H1 (cell line): ENCODE results near the gene GFRA4. TPM values are rescaled to one million over a fixed set of nuclear protein-coding genes. Genes with fewer than 3 reads are reported as not detected.

Experiments
- CTCF ChIA-PET: fragments of 300-600 bp; sonication (Branson Sonifier 250); formaldehyde crosslinking; loops from one replicate; lab custom pipeline; 2021; ENCODE audit not compliant: partially characterized antibody; lab: Charles Lee
- POLR2A ChIA-PET: fragments of 300-600 bp; sonication (Branson Sonifier 250); formaldehyde crosslinking; loops from one replicate; lab custom pipeline; 2021; ENCODE audit warnings: inconsistent platforms; ENCODE audit not compliant: partially characterized antibody; lab: Charles Lee
- DNase-seq, 2 experiments: peaks; one replicate each; pipeline versions ENCODE4 v3.0.0 to v3.0.0-alpha.2; 2010 to 2022; ENCODE audit warnings: low spot score in 2 of 2, low read depth in 1 of 2, mixed read lengths in 1 of 2
- FAIRE-seq: peaks from 2 replicates; lab custom pipeline; 2011; peaks lifted over from hg19 to GRCh38; lab: Jason Lieb, UNC
- H2AFZ ChIP-seq: 2 replicates; pipeline ENCODE4 v1.8.1; 2012; ENCODE audit warnings: low read length, inconsistent platforms
- H2AK5ac ChIP-seq: 2 replicates; pipeline ENCODE4 v1.6.1; 2013; ENCODE audit warnings: low read depth, low read length
- H2BK120ac ChIP-seq: replicated peaks from 2 replicates; pipeline ENCODE3; 2013; ENCODE audit warnings: low read depth, low read length, inconsistent platforms
- H2BK12ac ChIP-seq: 2 replicates; pipeline ENCODE4 v1.6.1; 2013; ENCODE audit warnings: low read depth, low read length
- H2BK15ac ChIP-seq: 2 replicates; pipeline ENCODE4 v1.6.1; 2013; ENCODE audit warnings: low read length
- H2BK20ac ChIP-seq: 2 replicates; pipeline ENCODE4 v1.6.1; 2013; ENCODE audit warnings: low read length
- H2BK5ac ChIP-seq: 2 replicates; pipeline ENCODE4 v1.6.1; 2013; ENCODE audit warnings: low read depth, low read length
- H3K14ac ChIP-seq: 2 replicates; pipeline ENCODE4 v1.6.1; 2013; ENCODE audit warnings: inconsistent platforms; ENCODE audit not compliant: insufficient read length
- H3K18ac ChIP-seq: 2 replicates; pipeline ENCODE4 v1.6.1; 2013; ENCODE audit warnings: low read length; ENCODE audit errors: extremely low read depth
- H3K23ac ChIP-seq: 2 replicates; pipeline ENCODE4 v1.6.1; 2013; ENCODE audit warnings: inconsistent platforms; ENCODE audit not compliant: insufficient read length
- H3K23me2 ChIP-seq: 2 replicates; pipeline ENCODE4 v1.6.1; 2013; ENCODE audit warnings: low read depth, low read length
- H3K27ac ChIP-seq: 2 replicates; pipeline ENCODE4 v1.6.1; 2011; ENCODE audit warnings: low read depth, low read length, inconsistent platforms
- H3K27me3 ChIP-seq, 4 experiments: replicated peaks in 1 of 4; 1 replicate in 1 of 4; 2 replicates in 3 of 4; pipeline versions ENCODE4 v1.6.1 to v1.8.1; 2011 to 2013; ENCODE audit warnings: low read length in 3 of 4, mild to moderate bottlenecking in 3 of 4, inconsistent platforms in 2 of 4, mixed read lengths in 2 of 4, moderate library complexity in 1 of 4; ENCODE audit not compliant: control insufficient read depth in 3 of 4, insufficient read depth in 3 of 4; ENCODE audit errors: extremely low read depth in 1 of 4
- H3K36me3 ChIP-seq, 4 experiments: 2 replicates each; pipeline versions ENCODE4 v1.6.1 to v1.8.1; 2011 to 2013; ENCODE audit warnings: mild to moderate bottlenecking in 4 of 4, low read length in 3 of 4, moderate library complexity in 2 of 4, control low read depth in 1 of 4, inconsistent platforms in 1 of 4; ENCODE audit not compliant: insufficient read depth in 4 of 4, control insufficient read depth in 2 of 4
- H3K4ac ChIP-seq: replicated peaks from 2 replicates; pipeline ENCODE3; 2013; ENCODE audit warnings: low read length, low read depth, mixed read lengths, inconsistent platforms; ENCODE audit not compliant: insufficient read length
- H3K4me1 ChIP-seq, 4 experiments: replicated peaks in 1 of 4; 1 replicate in 1 of 4; 2 replicates in 3 of 4; pipeline versions ENCODE4 v1.6.1 to v1.8.1; 2011 to 2013; ENCODE audit warnings: low read length in 3 of 4, inconsistent platforms in 2 of 4, mixed read lengths in 1 of 4; ENCODE audit not compliant: insufficient read depth in 4 of 4, control insufficient read depth in 3 of 4
- H3K4me2 ChIP-seq, 2 experiments: 2 replicates each; pipeline versions ENCODE4 v1.6.1 to v1.8.1; 2011 to 2013; ENCODE audit warnings: low read depth in 2 of 2, low read length in 2 of 2, control low read depth in 1 of 2, inconsistent platforms in 1 of 2, mild to moderate bottlenecking in 1 of 2; ENCODE audit not compliant: insufficient read depth in 1 of 2
- H3K4me3 ChIP-seq, 4 experiments: fragments of 200-600, 300-600 bp in 1 of 4; sonication (generic), shearing (Covaris generic), sonication (Bioruptor Twin) in 1 of 4; 2 replicates each; pipeline versions ENCODE4 v1.5.1 to v1.8.1; 2011 to 2016; ENCODE audit warnings: low read length in 4 of 4, low read depth in 3 of 4, control low read depth in 2 of 4, inconsistent platforms in 2 of 4, mild to moderate bottlenecking in 2 of 4, mixed read lengths in 1 of 4, moderate library complexity in 1 of 4; ENCODE audit not compliant: insufficient read depth in 2 of 4; ENCODE audit errors: extremely low read depth in 1 of 4
- H3K56ac ChIP-seq: replicated peaks from 2 replicates; pipeline ENCODE3; 2013; ENCODE audit warnings: low read depth, mild to moderate bottlenecking, mixed read lengths, low read length, inconsistent platforms; ENCODE audit not compliant: insufficient read length
- H3K79me1 ChIP-seq: 2 replicates; pipeline ENCODE4 v1.6.1; 2013; ENCODE audit warnings: low read depth, low read length, control low read depth
- H3K79me2 ChIP-seq, 2 experiments: 2 replicates each; pipeline versions ENCODE4 v1.6.1 to v1.8.1; 2012 to 2013; ENCODE audit warnings: low read length in 2 of 2, mild to moderate bottlenecking in 2 of 2, inconsistent platforms in 1 of 2; ENCODE audit not compliant: insufficient read depth in 2 of 2, control insufficient read depth in 1 of 2
- H3K9ac ChIP-seq, 4 experiments: replicated peaks in 1 of 4; 1 replicate in 1 of 4; 2 replicates in 3 of 4; pipeline versions ENCODE4 v1.6.1 to v1.8.1; 2011 to 2013; ENCODE audit warnings: low read depth in 3 of 4, low read length in 3 of 4, control low read depth in 2 of 4, mild to moderate bottlenecking in 2 of 4, moderate library complexity in 2 of 4, inconsistent platforms in 1 of 4; ENCODE audit errors: extremely low read depth in 1 of 4
- H3K9me3 ChIP-seq, 2 experiments: 2 replicates each; pipeline versions ENCODE4 v1.6.1 to v1.8.1; 2012 to 2013; ENCODE audit warnings: mild to moderate bottlenecking in 2 of 2, moderate library complexity in 2 of 2, control low read depth in 1 of 2, inconsistent platforms in 1 of 2, low read depth in 1 of 2, low read length in 1 of 2, mixed read lengths in 1 of 2; ENCODE audit not compliant: insufficient read depth in 2 of 2
- H4K20me1 ChIP-seq, 2 experiments: replicated peaks in 1 of 2; 2 replicates each; pipeline versions ENCODE3 to v1.8.1; 2011 to 2013; ENCODE audit warnings: inconsistent platforms in 2 of 2, low read length in 2 of 2, mild to moderate bottlenecking in 1 of 2; ENCODE audit not compliant: insufficient read depth in 2 of 2, control insufficient read depth in 1 of 2
- H4K5ac ChIP-seq: 2 replicates; pipeline ENCODE4 v1.6.1; 2013; ENCODE audit warnings: low read length, low read depth, mixed read lengths, inconsistent platforms; ENCODE audit not compliant: insufficient read length
- H4K8ac ChIP-seq: 2 replicates; pipeline ENCODE4 v1.8.0; 2013; ENCODE audit warnings: mild to moderate bottlenecking, moderate library complexity, low read length, inconsistent platforms; ENCODE audit not compliant: insufficient read depth; ENCODE audit errors: extremely low read depth
- H4K91ac ChIP-seq: replicated peaks from 2 replicates; pipeline ENCODE3; 2013; ENCODE audit warnings: low read length, mixed read lengths, inconsistent platforms; ENCODE audit not compliant: insufficient read length
- CBX8 ChIP-seq: fragments of 300-800, 300-1000 bp; sonication (generic); IDR thresholded peaks from 2 replicates; pipeline ENCODE4 v1.7.1; 2016; ENCODE audit warnings: low read depth, low read length, borderline replicate concordance
- CHD2 ChIP-seq: IDR thresholded peaks from 2 replicates; pipeline ENCODE4 v1.6.1; 2012; ENCODE audit warnings: low read length, improper control_type of control experiment
- CTBP2 ChIP-seq: IDR thresholded peaks from 2 replicates; pipeline ENCODE4 v1.7.0; 2011; ENCODE audit warnings: borderline replicate concordance, mild to moderate bottlenecking, moderate library complexity, mixed read lengths, low read length; ENCODE audit not compliant: insufficient read depth, insufficient read length
- E2F6 ChIP-seq: IDR thresholded peaks from 2 replicates; pipeline ENCODE4 v1.6.1; 2012; ENCODE audit warnings: inconsistent platforms
- EGR1 ChIP-seq: IDR thresholded peaks from 2 replicates; pipeline ENCODE4 v1.6.1; 2011; ENCODE audit warnings: low read depth, low read length, borderline replicate concordance
- HDAC6 ChIP-seq: IDR thresholded peaks from one replicate; pipeline ENCODE4 v1.7.1; 2012; ENCODE audit warnings: low read depth, mild to moderate bottlenecking, inconsistent platforms, low read length, moderate library complexity
- JUND ChIP-seq: IDR thresholded peaks from 2 replicates; pipeline ENCODE4 v1.6.1; 2011; ENCODE audit warnings: mild to moderate bottlenecking, improper control_type of control experiment, low read length
- KDM1A ChIP-seq: fragments of 200-600, 300-600 bp; sonication (generic); IDR thresholded peaks from 2 replicates; pipeline ENCODE4 v1.7.1; 2016; ENCODE audit warnings: mild to moderate bottlenecking, low read length, borderline replicate concordance
- RAD21 ChIP-seq, 2 experiments: IDR thresholded peaks in 1 of 2; conservative IDR thresholded peaks in 1 of 2; 2 replicates each; pipeline ENCODE4 v1.6.1; 2011; ENCODE audit warnings: low read depth in 2 of 2, low read length in 2 of 2, improper control_type of control experiment in 1 of 2, inconsistent platforms in 1 of 2, mild to moderate bottlenecking in 1 of 2, moderate library complexity in 1 of 2
- RXRA ChIP-seq: IDR thresholded peaks from 2 replicates; pipeline ENCODE4 v1.6.1; 2011; ENCODE audit warnings: low read depth, mild to moderate bottlenecking, low read length, moderate library complexity; ENCODE audit not compliant: insufficient read depth
- SP2 ChIP-seq: IDR thresholded peaks from 2 replicates; pipeline ENCODE4 v1.6.1; 2012; ENCODE audit warnings: mild to moderate bottlenecking, low read length, inconsistent platforms
- TEAD4 ChIP-seq: IDR thresholded peaks from 2 replicates; pipeline ENCODE4 v1.6.1; 2012; ENCODE audit warnings: low read depth, low read length, inconsistent platforms, mixed read lengths
- WGBS, 2 experiments: shearing (Covaris generic) in 1 of 2; methylation state at CpG; one replicate each; pipeline versions ENCODE4 v1.1.6 to v1.1.7; 2013 to 2015; ENCODE audit warnings: low lambda C conversion rate in 2 of 2, mixed read lengths in 2 of 2, inconsistent platforms in 1 of 2, low coverage in 1 of 2, missing lambda C conversion rate in 1 of 2; ENCODE audit not compliant: insufficient replicate concordance in 2 of 2, insufficient coverage in 1 of 2, insufficient read length in 1 of 2; ENCODE audit errors: extremely low coverage in 1 of 2, missing lambda C conversion rate in 1 of 2; 5-methylcytosine and 5-hydroxymethylcytosine counted together
- polyA plus RNA-seq, 7 experiments: library from polyadenylated mRNA; depleted of rRNA in 3 of 7; stranded (reverse) in 5 of 7; unstranded in 2 of 7; fragments of >200 nt in 5 of 7; fragments of 200-250 nt in 2 of 7; gene quantifications; 1 replicate in 5 of 7; 2 replicates in 1 of 7; 4 replicates in 1 of 7; pipeline versions ENCODE4 v1.2.1 to v1.2.3, GENCODE V29; 2011 to 2013; ENCODE audit warnings: missing spikeins in 2 of 7, mixed read lengths in 2 of 7
- total RNA-seq: library from RNA; stranded (reverse); fragmentation: NEBNext Ultra II Directional; extraction: Animal tissue kit (Norgen Biotek cat#: 25700); gene quantifications from 2 replicates; pipeline ENCODE4 v1.2.1, GENCODE V29; 2021
- TF ChIP-seq, protein P1 (sequence below): IDR thresholded peaks from 2 replicates; pipeline ENCODE4 v1.6.1; 2011; ENCODE audit warnings: low read length, improper control_type of control experiment

GFRA4 gene
- total and polyA plus RNA-seq, 2 of the 8 experiments (the other 6 are each of a cell fraction or from before 2014, with no cell fraction given) = 0.05 TPM; not detected in 1

GRCh38 chr20:3640259-3640658 lies 22.9 kb downstream of the GFRA4 start:
- H4K20me1 ChIP-seq = no peaks in the 10 kb centered on the region
- no peak overlapping the region for H2BK5ac ChIP-seq
- H2BK120ac ChIP-seq = no peak overlapping the region
- no peaks in the 10 kb centered on the region for H3K23me2 ChIP-seq
- no peak overlapping the region for H2AK5ac ChIP-seq
- ChIA-PET POLR2A (no interaction called here), CTCF (interaction anchor here (0.7 to 2.0 kb wide), 2 partner anchors 76 to 422 kb away, joined by 3 to 6 read pairs; no protein-coding TSS in a partner anchor)
- no peaks in the 10 kb centered on the region; a peak in 1 of 7 replicates for H3K27me3 ChIP-seq
- WGBS, 2 experiments = 72% methylated on average over 3 of the region's 3 CpGs; no CpG with 5 or more reads in 1 of the 2 experiments
- H4K5ac ChIP-seq = no peak overlapping the region
- no peak overlapping the region for H3K56ac ChIP-seq
- H2BK15ac ChIP-seq = no peak overlapping the region
- H2AFZ ChIP-seq = no peak overlapping the region
- H3K4ac ChIP-seq = no peak overlapping the region
- no peak overlapping the region for H4K8ac ChIP-seq
- no peak overlapping the region for H3K14ac ChIP-seq
- no peak overlapping the region for H3K18ac ChIP-seq
- no peak for DNase-seq
- H3K79me2 ChIP-seq = no peaks in the 10 kb centered on the region
- no peak overlapping the region for H3K23ac ChIP-seq
- H4K91ac ChIP-seq = no peak overlapping the region
- no peak overlapping the region for H2BK20ac ChIP-seq
- no peak overlapping the region for H2BK12ac ChIP-seq
- H3K4me1 ChIP-seq = no peaks in the 10 kb centered on the region
- FAIRE-seq = no peak
- H3K36me3 ChIP-seq = no peaks in the 10 kb centered on the region
- H3K4me2 ChIP-seq = no peak overlapping the region
- H3K79me1 ChIP-seq = no peaks in the 10 kb centered on the region
- H3K4me3 ChIP-seq = no peak overlapping the region
- H3K9me3 ChIP-seq = no peaks in the 10 kb centered on the region
- no peak overlapping the region for H3K27ac ChIP-seq
- H3K9ac ChIP-seq = no peak overlapping the region
- no peak for TF ChIP-seq KDM1A
- no peak for TF ChIP-seq CBX8
- TF ChIP-seq CHD2 = no peak
- TF ChIP-seq JUND = no peak
- no peak for TF ChIP-seq EGR1
- TF ChIP-seq, protein P1, sequence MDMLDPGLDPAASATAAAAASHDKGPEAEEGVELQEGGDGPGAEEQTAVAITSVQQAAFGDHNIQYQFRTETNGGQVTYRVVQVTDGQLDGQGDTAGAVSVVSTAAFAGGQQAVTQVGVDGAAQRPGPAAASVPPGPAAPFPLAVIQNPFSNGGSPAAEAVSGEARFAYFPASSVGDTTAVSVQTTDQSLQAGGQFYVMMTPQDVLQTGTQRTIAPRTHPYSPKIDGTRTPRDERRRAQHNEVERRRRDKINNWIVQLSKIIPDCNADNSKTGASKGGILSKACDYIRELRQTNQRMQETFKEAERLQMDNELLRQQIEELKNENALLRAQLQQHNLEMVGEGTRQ = no peak
- no peak for TF ChIP-seq HDAC6
- no peak for TF ChIP-seq E2F6
- TF ChIP-seq RAD21 (IDR thresholded peaks at IDR 0.05 in 1 of 2, conservative IDR thresholded peaks at IDR 0.05 in 1 of 2; ENCODE audit: low read depth in 2 of 2, low read length in 2 of 2) = no peak
- TF ChIP-seq TEAD4 = no peak
- TF ChIP-seq SP2 = no peak
- TF ChIP-seq CTBP2 = no peak
- no peak for TF ChIP-seq RXRA
